Central memory CD4-positive, alpha-beta T cell (primary cell): Measurements from ENCODE around the gene HDAC4.
A peak's percentile ranks its signal among the peaks of the same experiment; 100 is the strongest.
"Not testable (repeated sequence)": the region's sequence is repeated elsewhere in the genome, so short reads cannot be mapped to it uniquely, and the experiment has no call there.

ENCODE experiments used
- DNase-seq: peaks from one replicate; pipeline ENCODE4 v3.0.0; 2022

The HDAC4 gene

DNA sequence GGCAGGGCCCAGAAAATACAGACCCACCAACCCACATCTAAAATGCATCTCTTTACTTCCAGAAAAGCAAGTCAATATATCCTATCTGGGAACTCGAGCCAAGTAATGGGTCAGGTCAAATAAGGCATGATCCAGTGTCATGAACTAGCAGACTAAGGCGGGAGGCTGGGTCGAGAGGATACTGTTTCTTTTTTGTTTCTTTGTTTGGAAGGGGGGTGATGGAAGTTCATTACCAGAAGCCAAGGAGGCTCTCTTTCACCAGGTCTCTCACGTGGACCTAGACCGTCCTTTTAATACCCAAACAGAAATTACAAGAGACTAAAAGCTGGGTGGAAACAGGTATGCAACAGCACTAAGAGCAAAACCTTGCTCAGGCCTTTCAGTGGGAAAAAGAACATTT lies 108.3 kb downstream of the HDAC4 start:
- DNase-seq = no peak

DNA sequence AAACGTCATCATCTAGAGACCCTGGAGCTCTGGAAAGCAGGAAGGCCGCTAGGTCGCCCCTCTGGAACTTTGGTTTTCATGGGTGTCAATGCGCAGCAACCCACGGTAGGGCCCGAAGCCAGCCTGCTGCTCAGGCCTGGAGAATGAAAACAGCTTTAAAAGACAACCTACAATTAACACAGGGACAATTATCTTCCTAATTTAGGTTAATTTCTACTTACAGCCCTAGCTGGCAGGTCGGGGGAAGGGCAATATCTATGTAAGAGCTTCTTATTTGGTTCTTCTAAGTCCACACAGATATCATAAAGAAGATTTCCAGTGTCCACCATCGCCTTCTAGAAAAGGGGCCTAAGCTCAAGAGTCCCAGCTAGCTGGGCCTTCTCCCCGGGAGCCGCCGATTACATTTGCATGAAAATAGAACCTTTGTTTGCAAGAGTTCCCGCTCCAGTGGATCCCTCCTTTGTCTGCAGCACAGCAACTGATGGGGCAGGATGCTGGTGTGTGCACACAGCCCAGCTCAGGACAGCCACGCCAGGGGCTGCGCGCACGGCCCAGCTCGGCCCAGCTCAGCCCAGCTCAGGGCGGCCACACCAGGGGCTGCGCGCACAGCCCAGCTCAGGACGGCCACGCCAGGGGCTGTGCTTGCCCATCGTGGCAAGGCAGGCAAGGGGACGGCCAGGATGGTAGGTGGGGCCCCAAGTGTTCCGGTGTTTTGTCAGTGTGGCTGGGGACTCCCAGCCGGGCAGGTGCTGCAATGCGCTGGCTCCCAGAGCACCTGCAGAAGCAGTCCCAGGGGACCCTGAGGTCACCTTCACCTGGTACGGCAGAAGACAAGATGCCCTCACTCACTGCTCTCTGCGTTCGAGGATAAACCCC lies 109.1 kb downstream of the HDAC4 start:
- DNase-seq = no peak

- no peak for DNase-seq
These were observed 110.0 kb downstream of the HDAC4 start for GRCh38 chr2:239290618-239291474.

DNA sequence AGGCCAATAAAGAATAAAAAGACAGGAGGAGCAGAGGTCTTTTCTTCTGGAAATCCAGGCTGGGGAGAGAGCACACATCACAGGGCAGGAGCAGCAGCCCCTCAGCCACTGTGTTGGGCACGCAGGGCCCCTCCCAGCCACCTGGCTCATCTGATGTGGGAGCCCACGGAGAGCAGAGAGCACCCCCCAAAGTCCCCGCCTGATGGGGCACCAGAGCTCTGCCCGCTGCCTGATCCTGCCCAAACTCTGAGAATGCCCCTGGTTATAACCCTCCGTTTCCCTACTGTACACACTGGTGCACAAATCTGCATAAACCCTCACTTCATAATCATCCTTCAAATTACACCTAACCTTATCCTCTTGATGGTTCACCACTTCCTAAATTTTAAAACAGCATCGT lies 111.3 kb downstream of the HDAC4 start:
- peak; percentile 36 for DNase-seq

DNA sequence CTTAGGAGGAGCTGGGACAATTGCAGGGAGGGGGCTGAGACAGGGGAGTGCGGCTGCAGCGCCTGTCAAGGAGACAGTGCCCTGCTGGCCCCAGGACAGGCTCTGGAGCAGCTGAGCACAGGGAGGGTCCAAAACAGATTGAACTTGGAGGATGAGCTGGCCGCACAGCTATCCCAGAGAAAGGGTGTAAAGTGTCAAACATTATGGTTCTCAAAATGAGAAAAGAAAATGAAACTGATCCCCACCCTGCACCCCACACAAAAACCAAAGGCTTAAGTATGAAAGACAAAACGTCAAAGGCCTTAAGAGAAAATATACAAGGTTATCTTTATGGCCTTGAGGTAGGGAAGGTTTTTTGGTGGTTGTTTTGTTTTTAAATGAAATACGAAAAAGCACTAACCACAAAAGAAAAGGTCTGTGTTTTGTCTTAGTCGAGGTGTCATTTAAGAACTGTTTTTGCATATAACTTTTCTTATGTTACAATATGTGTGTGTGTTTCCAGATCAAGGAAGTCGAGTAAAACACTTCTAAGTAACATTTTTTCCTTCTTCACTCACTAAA lies 111.8 kb downstream of the HDAC4 start:
- DNase-seq = peak; percentile 72

- DNase-seq = no peak
These were observed 112.6 kb downstream of the HDAC4 start for GRCh38 chr2:239288237-239288636.

DNA sequence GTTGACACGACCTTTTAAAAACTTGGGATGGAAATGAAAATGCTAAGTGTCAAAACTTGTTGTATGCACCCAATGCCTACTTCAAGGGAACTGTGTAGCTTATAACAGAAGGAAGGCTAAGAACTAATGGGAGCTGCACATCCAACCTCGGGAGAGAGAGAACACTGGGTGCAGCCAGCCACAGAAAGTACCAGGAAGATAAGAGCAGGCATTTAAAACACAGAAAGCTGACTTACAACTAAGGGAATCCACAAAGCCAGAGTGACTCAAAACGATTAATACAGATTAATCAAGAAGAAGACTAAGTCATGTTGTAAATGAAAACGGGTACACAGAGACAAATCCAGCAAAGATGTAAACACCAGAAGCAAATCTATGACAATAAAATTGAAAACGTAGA lies 113.4 kb downstream of the HDAC4 start:
- no peak for DNase-seq

GRCh38 chr2:239286901-239287300 lies 113.9 kb downstream of the HDAC4 start:
- DNase-seq = no peak

DNA sequence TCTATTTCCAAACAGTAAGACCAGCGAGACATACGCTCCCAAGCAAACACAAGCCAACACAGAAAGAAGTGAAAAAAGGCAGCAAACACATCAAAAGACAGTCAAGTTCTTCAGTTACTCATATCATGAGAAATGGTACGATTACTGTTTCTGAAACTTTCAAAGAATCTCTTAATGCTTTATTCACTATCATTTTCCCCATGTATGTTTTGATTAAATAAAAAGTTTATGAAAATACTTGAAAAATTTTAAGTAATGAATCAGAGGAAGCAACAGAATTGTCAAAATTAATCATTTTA lies 114.9 kb downstream of the HDAC4 start:
- no peak for DNase-seq

DNA sequence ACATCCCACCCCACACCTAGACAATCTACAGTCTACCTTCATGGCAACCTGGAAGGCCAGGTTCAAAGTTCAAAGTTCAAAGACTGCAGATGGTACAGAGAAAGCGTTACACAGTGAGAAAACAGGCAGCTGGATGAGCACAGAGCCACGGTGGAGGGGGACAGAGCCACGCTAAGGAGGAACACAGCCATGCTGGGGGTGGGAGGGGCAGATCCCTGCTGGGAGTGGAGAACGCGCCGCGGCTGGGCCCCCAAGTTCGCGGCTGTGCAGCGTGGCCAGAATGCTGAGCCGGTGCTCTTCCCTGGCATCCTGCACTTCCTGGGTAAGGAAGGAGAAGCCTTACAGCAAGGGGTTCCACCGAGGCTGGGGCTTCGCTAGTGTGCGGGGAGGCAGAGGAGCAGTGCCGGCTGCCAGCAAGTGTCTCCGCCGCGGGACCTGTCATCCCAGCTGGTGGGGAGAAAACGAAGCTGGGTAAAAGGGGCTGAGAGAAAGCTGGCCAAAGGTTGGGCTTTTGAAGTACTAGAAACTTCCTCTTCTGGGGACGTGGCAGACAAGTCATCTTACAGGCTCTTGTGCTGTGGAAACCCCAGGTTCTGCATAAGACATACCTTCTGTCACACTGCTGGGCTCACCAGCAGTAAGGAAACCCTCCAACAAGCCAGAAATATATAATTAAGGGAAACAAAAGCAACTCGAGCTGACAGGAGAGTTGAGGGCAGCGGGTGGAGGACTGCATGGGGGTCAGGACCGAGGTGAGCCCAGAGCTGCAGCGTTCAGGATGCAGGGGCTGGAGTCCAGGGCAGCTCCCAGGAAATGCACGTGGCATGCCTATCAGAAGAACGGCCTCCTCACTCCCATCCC lies 115.5 kb downstream of the HDAC4 start:
- peak; percentile 17 for DNase-seq

DNA sequence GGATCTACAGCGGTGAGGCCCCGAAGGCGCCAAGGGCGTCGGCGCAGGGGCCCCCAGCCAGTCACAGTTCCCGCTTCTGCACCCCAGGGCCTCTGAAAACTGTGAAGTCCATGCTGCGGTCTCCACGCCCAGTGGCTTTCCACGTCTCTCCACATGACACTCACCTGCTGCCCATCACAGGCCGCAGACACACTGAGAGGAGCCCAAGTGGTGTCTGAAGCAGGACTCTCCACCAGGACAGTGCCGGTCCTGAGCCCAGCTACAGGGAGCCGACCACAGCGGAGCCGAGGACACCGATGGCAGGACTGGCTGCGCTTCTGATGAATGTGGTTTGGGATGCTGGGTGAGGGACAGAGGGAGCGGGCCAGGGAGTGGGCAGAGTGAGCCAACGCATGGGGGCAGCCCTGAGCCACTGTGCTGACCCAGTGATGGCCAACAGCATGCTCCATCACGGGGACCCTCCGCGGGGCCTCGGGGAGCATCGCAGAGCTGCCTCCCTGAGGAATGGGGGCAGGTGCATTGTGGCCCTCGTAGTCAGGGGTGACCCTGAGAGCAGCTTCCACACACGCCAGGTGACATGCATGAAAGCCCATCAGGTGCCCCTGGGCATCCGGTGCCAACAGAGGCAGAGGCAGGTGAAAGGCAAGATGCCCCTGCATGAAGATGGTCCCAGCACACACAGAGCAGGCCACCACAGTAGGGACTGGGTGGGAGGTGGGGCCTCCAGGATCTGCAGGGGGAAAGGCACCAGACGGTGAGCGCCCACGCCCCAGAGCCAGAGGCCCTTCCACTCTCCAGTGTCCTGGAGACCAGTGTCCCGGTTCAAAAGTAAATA lies 116.6 kb downstream of the HDAC4 start:
- DNase-seq = no peak

- DNase-seq = no peak
These were observed 117.4 kb downstream of the HDAC4 start for GRCh38 chr2:239283288-239283945.

GRCh38 chr2:239282448-239283287 lies 118.2 kb downstream of the HDAC4 start:
- DNase-seq = no peak

- not testable (repeated sequence) for DNase-seq
These were observed 120.4 kb downstream of the HDAC4 start for GRCh38 chr2:239280296-239281017.

- DNase-seq = no peak
These were observed 121.1 kb downstream of the HDAC4 start for GRCh38 chr2:239279508-239280295.

DNA sequence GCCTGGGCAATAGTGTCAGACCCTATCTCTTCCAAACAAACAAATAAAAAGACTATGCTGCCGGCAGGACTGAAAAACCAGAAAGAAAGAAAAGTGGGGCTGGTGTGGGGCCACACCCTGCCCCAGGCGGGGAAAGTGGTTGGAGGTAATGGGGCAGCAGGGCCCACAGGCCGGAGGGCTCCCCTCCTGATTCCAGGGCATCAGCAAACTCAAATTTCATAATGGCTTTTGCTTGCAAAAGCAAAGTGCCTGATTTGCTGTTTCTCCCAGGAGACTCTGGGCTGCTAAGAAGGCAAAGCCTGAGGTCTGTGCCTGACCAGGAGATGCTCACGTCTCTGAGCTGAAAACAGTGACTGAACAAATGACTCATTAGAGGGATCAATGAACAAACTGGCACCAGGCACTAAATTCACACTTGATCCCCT lies 121.9 kb downstream of the HDAC4 start:
- no peak for DNase-seq

DNA sequence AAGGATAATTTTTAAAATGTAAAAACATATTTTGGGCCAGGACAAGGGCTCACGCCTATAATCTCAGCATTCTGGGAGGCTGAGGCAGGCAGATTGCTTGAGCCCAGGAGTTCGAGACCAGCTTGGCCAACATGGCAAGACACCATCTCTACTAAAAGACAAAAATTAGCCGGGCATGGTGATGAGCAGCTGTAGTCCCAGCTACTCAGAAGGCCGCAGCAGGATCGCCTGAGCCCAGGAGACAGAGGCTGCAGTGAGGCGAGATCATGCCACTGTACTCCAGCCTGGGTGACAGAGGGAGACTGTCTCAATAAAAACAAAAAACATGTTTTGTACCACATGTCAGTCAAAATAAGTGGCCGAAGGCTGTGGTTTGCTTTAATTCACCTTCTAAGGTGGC lies 122.5 kb downstream of the HDAC4 start:
- DNase-seq = no peak

DNA sequence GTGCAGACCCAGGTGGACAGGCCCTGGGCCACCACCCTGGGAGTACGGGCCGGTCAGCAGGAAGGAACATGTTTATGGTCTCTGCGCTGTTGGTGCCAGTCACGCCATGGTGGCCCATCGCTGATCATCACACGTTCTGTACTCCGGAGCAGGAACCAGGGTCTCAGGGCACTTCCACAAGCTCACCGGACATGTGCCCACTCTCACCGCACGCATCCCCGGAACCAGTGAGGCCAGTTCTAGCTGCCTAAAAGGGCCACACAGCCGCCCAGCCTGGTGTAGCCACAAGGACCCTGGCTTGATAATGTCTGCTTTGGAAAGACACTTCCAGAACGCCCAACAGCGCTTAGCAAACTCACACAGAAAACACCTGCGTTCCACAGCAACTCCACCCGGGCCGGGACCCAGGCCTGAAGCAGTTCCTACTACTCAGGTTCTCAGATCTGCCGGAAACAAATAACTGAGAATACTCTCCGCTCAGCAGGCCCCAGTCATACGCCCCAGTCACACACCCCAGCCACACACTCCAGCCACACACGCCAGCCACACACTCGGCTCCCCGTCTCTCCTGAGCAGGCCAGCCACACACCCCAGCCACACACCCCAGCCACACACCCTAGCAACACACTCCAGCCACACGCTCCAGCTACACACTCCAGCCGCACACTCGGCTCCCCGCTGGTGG lies 123.3 kb downstream of the HDAC4 start:
- no peak for DNase-seq
